WERI-Rb-1 (cell line): ENCODE measurements around the gene CDC42EP2.

Source experiments
- DNase-seq: peaks from one replicate; pipeline ENCODE4 v3.0.0-alpha.2; 2020
- H3K27ac ChIP-seq: fragments of 250-450 bp; sonication (Bioruptor Pico); 2 replicates; pipeline ENCODE4 v1.5.1; 2020; ENCODE audit warnings: mild to moderate bottlenecking, moderate library complexity
- H3K27me3 ChIP-seq: fragments of 250-450 bp; sonication (Bioruptor Pico); 2 replicates; pipeline ENCODE4 v1.5.1; 2021; ENCODE audit warnings: mild to moderate bottlenecking, low read depth, moderate library complexity; ENCODE audit not compliant: insufficient read depth, severe bottlenecking
- H3K36me3 ChIP-seq: fragments of 250-450 bp; sonication (Bioruptor Pico); 2 replicates; pipeline ENCODE4 v1.5.1; 2020; ENCODE audit warnings: mild to moderate bottlenecking, moderate library complexity
- H3K4me3 ChIP-seq: 2 replicates; pipeline ENCODE4 v1.5.1; 2011; ENCODE audit warnings: low read depth, mild to moderate bottlenecking, control low read depth, low read length
- H3K9me3 ChIP-seq: fragments of 250-450 bp; sonication (Bioruptor Pico); 2 replicates; pipeline ENCODE4 v1.5.1; 2021; ENCODE audit warnings: mild to moderate bottlenecking, moderate library complexity; ENCODE audit not compliant: severe bottlenecking
- TF ChIP-seq, protein P1 (sequence below): IDR thresholded peaks from 2 replicates; pipeline ENCODE4 v1.5.1; 2011; ENCODE audit warnings: low read depth, mild to moderate bottlenecking, control low read depth, inconsistent platforms, low read length

Gene CDC42EP2

GRCh38 chr11:65314501-65315203 is at the start of gene CDC42EP2:
Gene CDC42EP2 (plus strand): TSS chr11:65314866. CDS start chr11:65320899, 6,033 bp downstream.
- Histone ChIP-seq H3K4me3 (peak within 1 kb of the TSS; percentile 86), H3K27ac (peak within 1 kb of the TSS; percentile 59), H3K27me3 (no peaks in the 10 kb centered on the region), H3K9me3 (no peaks in the 10 kb centered on the region), H3K36me3 (no peaks in the 10 kb centered on the region)
- TF ChIP-seq, protein P1, sequence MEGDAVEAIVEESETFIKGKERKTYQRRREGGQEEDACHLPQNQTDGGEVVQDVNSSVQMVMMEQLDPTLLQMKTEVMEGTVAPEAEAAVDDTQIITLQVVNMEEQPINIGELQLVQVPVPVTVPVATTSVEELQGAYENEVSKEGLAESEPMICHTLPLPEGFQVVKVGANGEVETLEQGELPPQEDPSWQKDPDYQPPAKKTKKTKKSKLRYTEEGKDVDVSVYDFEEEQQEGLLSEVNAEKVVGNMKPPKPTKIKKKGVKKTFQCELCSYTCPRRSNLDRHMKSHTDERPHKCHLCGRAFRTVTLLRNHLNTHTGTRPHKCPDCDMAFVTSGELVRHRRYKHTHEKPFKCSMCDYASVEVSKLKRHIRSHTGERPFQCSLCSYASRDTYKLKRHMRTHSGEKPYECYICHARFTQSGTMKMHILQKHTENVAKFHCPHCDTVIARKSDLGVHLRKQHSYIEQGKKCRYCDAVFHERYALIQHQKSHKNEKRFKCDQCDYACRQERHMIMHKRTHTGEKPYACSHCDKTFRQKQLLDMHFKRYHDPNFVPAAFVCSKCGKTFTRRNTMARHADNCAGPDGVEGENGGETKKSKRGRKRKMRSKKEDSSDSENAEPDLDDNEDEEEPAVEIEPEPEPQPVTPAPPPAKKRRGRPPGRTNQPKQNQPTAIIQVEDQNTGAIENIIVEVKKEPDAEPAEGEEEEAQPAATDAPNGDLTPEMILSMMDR: no peak
- peak; percentile 84 for DNase-seq

DNA sequence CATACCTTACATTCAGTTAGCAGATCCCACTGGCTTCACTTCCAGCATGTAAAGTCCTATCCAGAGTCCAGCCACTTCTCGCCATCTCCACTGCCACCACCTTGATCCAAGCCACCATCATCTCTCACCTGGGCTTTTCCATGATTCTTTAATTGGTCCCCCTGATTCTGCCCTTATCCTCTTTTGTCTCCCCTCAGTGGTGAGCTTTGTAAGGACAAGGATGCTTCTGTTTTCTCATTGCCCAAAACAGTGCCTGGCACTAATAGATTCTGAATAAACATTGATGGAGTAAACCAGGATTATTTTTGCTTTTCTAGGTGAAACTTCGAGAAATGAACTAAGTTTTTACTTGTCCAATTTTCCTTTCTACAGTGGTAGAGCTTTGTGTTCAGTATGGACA is 48.5 kb upstream of the CDC42EP2 start:
- Histone ChIP-seq H3K27ac (no peak overlapping the region), H3K9me3 (no peaks in the 10 kb centered on the region), H3K27me3 (no peaks in the 10 kb centered on the region), H3K4me3 (no peak overlapping the region), H3K36me3 (peaks cover 61% of the 10 kb centered on the region)
- TF ChIP-seq, protein P1: no peak
- no peak for DNase-seq

DNA sequence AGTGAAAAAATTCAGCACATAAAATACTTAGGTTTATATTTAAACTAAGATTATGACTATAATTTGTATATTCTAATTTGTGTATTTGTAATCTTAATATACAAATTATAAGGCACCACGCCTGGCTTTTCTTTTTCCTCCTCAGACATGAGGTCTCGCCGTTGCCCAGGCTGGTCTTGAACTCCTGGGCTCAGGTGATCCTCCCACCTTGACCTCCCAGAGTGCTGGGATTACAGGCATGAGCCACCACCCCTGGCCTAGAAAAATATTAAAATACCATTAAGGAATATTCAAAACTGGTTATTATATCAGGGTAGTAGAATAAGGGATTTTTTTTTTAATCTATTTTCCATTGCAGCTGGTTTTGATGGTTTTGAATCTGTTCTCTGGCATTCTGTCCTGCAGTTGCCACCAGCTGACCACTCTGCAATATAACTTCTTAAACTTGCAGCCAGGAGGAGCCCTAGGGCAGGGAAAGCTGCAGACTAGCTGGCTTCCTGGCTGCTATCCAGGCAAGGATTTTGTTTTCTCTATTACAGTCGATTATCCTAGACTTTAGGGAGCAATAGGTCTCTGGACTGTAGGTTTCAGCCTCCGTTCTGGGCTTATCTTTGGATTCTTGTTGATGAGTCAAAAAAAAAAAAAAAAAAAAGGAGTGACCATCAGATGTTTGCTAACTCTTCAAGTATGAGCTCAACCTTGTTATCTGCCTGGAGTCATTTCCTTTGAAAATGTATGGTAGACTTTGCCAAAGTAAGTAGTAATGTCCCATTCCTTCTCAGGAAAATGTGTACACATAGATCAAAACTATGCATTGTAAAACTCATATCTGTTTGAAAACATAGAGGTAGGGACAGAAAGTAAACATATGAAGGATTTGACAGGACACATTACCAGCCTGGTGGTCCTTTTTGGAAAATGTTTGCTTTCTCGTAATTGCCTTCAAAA is 39.7 kb upstream of the CDC42EP2 start:
- H3K27ac ChIP-seq: no peak overlapping the region
- H3K4me3 ChIP-seq: no peak overlapping the region
- peak; percentile 75 for DNase-seq
- H3K9me3 ChIP-seq: no peaks in the 10 kb centered on the region
- TF ChIP-seq, protein P1: peak; percentile 75
- peaks cover 62% of the 10 kb centered on the region for H3K36me3 ChIP-seq
- H3K27me3 ChIP-seq: no peaks in the 10 kb centered on the region

GRCh38 chr11:65275906-65276305 is 38.8 kb upstream of the CDC42EP2 start:
- Histone ChIP-seq H3K4me3 (no peak overlapping the region), H3K27ac (no peak overlapping the region), H3K36me3 (peaks cover 62% of the 10 kb centered on the region), H3K27me3 (no peaks in the 10 kb centered on the region), H3K9me3 (no peaks in the 10 kb centered on the region)
- TF ChIP-seq, protein P1: no peak
- no peak for DNase-seq

DNA sequence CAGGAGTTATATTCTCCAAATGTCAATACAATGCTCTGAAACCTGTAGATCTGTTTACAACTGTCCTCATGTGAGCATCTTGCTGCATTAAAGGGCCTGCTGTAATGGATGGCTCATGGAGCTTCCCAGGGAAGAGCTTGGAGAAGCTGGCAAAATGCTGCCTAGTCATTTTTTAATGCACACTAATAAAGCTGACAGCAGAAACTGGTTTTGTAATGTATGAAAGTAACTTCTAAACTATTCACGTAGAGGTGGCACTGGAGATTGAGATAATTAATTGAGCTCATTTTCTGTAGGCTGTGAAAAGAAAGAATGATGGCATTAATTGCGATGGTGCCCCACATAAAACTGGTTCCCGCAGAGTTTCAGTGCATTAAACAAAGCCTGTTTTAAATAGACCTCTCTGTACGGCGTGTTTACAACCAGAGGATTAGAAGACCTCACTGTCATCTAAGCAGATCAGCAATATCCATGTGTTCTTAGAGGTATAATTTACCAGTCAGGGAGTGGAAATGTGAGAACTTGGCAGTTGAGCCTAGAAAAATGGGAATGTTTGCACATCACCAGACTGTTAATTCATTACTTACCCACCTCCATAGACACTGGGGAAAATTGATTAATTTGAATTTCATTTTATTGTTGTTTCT is 36.9 kb upstream of the CDC42EP2 start:
- DNase-seq: no peak
- Histone ChIP-seq H3K27me3 (no peaks in the 10 kb centered on the region), H3K36me3 (peaks cover 64% of the 10 kb centered on the region)

More for the DNA sequence above, 36.9 kb upstream of the CDC42EP2 start:
- Histone ChIP-seq H3K9me3 (no peaks in the 10 kb centered on the region), H3K4me3 (no peak overlapping the region), H3K27ac (no peak overlapping the region)
- TF ChIP-seq, protein P1: no peak
